ENCODE measurements around the gene EIF3D.

EIF3D gene, protein sequence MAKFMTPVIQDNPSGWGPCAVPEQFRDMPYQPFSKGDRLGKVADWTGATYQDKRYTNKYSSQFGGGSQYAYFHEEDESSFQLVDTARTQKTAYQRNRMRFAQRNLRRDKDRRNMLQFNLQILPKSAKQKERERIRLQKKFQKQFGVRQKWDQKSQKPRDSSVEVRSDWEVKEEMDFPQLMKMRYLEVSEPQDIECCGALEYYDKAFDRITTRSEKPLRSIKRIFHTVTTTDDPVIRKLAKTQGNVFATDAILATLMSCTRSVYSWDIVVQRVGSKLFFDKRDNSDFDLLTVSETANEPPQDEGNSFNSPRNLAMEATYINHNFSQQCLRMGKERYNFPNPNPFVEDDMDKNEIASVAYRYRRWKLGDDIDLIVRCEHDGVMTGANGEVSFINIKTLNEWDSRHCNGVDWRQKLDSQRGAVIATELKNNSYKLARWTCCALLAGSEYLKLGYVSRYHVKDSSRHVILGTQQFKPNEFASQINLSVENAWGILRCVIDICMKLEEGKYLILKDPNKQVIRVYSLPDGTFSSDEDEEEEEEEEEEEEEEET

GRCh38 chr22:36528795-36529751 is at the start of gene EIF3D:
Gene EIF3D, minus strand, starts transcription at chr22:36529166. Its CDS starts 3,045 bp downstream, at chr22:36526121.
- DNase-seq = peak; percentile 97 to 98

DNA sequence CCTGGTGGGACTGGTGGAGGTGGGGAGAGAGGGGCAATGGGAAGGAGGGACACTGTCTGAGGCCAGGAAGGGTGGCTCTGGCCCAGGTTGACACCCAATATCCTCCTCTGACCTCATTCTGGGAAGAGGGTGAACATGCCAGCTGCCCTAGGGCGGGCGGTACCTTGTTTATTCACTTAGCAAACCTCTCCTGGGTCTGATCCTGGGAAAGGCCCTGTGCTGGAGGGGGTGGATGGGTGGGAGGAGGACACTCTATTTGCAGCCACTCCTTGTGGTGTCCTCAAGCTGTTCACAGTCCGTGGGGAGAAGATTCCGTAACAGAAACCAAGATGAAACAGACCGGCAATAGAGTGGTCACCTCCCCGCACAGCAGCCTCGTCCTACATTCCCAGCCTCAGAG is 49.7 kb upstream of the EIF3D start:
- no peak for DNase-seq

GRCh38 chr22:36577019-36577418 is 48.1 kb upstream of the EIF3D start:
- DNase-seq = no peak

- no peak for DNase-seq
Observed at GRCh38 chr22:36574728-36575127, 45.8 kb upstream of the EIF3D start.

GRCh38 chr22:36573815-36574363 is 44.9 kb upstream of the EIF3D start:
- no peak for DNase-seq

- DNase-seq = no peak
Observed at GRCh38 chr22:36571991-36572390, 43.0 kb upstream of the EIF3D start.

- DNase-seq = no peak
Observed at GRCh38 chr22:36569999-36570398, 41.0 kb upstream of the EIF3D start.

- DNase-seq = no peak
Observed at GRCh38 chr22:36568846-36569245, 39.9 kb upstream of the EIF3D start.

DNA sequence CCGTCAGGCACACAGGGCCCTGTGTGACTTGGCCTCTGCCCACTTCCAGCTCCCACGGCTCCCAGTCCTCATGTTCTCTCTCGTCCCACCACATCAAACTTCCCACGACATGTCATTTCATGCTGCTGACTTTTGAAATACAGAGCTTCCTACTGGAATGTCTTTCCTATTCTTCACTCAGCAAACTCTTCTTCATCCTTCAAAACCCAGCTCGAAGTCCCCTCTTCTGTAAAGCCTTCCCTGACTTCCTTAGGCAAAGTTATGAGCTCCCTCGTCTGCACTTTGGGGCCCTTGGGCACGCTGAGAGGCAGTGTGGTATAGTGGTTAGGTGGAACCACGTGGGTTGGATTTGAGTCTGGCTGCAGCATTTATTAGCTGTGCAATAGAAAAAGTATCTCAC is 37.8 kb upstream of the EIF3D start:
- DNase-seq = no peak

- no peak for DNase-seq
Observed at GRCh38 chr22:36565686-36566085, 36.7 kb upstream of the EIF3D start.

GRCh38 chr22:36565159-36565507 is 36.2 kb upstream of the EIF3D start:
- no peak for DNase-seq

DNA sequence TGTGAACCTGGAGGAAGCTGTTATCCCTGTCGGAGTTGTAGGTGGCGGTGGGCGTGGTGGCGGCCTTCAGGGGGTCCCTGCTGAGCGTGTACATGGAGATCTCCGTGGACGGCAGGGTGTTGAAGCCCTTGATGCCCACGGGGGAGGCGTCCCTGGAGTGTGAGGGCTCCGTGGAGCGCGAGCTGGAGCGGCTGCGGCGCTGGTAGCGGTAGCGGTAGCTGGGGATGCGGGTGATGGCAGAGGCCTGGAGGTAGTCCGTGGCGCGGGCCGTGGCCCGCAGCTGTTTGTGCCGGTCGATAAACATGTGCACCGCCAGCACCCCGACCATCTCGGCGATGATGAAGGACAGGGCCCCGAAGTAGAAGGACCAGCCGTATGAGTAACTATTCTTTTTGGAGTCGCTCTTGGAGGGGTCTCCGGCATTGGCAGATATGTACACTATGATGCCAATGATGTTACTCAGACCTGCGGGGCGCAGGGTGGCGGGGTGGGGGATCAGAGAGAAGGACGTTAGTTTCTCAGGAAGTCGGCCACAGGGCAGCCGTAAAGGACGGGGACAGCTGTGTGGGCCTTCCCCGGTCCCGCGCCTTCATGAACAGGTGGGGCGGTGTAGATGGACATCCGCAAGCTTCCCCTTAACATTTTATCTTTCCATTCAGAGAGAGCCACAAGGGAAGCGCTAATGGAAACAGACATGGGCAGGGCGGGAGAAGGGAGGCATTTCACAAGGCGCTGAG is 35.6 kb upstream of the EIF3D start:
- DNase-seq = no peak

- DNase-seq = no peak
Observed at GRCh38 chr22:36563898-36564297, 34.9 kb upstream of the EIF3D start.

DNA sequence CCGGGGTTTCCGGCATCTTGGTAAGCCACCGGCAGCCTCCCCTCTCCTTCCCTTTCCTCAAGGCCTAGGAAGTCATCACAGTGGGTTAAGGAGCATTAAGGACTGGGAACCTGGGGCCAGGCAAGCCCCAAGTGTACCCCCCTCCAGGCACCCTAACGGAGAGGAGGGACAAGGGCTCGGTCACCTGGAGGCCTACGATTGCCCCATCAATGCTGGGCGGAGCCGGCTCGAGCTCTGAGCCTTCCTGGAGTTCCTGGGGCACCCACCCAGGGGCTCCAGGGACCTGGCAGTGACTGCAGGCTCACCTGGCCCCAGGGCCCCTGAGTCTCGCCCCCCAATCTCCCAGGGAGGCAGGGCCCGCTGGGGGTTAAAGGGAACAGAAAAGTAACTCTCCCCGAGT is 34.5 kb upstream of the EIF3D start:
- no peak for DNase-seq

- no peak for DNase-seq
Observed at GRCh38 chr22:36563001-36563400, 34.0 kb upstream of the EIF3D start.

DNA sequence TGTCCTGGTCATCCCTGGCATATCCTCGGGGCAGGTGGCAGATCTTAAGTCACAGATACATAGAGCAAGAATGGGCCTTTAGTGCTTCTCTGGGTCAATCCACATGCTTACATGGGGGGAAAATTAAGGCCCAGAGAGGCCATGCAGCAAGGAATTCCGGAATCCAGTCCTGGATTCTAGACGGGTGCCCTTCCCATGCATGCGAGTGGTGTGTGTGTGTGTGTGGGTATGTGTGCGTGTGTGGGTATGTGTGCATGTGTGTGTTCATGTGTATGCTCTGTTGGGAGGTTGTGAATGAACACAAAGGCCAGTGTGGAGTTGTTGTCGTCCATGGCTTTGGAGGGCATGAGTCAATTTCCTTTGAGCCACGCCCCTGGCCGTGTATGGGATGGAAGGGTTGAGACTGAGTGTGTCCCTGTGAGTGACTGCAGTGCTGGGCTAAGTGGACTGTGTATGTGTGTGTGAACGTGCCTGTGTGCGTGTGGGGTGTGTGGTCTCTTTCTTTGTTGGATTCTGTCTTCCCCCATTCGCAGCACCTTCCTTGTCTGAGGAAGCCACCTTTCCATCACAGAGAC is 33.4 kb upstream of the EIF3D start:
- no peak for DNase-seq

GRCh38 chr22:36561291-36561811 is 32.4 kb upstream of the EIF3D start:
- no peak for DNase-seq

DNA sequence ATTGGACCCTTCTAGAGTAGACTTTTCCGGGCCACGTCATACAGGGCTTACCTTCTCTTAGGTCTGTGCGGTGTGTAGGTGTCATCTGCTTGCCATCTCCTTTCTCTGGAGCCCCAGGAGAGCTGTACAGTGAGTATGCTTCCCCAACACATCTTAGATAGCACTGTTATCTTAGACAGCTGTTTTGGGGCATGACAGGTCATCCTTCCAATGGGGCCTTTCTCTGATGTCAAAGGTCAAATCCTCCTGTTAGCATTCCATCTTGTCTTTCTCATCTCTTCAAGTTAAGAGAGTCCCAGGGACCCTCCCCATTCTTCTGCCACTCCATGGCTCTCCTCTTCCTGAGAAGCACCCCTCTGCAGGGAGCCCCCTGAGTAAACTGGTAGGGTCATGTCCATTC is 31.0 kb upstream of the EIF3D start:
- DNase-seq = no peak

- no peak for DNase-seq
Observed at GRCh38 chr22:36554098-36554497, 25.1 kb upstream of the EIF3D start.

- DNase-seq = no peak
Observed at GRCh38 chr22:36552289-36552688, 23.3 kb upstream of the EIF3D start.

DNA sequence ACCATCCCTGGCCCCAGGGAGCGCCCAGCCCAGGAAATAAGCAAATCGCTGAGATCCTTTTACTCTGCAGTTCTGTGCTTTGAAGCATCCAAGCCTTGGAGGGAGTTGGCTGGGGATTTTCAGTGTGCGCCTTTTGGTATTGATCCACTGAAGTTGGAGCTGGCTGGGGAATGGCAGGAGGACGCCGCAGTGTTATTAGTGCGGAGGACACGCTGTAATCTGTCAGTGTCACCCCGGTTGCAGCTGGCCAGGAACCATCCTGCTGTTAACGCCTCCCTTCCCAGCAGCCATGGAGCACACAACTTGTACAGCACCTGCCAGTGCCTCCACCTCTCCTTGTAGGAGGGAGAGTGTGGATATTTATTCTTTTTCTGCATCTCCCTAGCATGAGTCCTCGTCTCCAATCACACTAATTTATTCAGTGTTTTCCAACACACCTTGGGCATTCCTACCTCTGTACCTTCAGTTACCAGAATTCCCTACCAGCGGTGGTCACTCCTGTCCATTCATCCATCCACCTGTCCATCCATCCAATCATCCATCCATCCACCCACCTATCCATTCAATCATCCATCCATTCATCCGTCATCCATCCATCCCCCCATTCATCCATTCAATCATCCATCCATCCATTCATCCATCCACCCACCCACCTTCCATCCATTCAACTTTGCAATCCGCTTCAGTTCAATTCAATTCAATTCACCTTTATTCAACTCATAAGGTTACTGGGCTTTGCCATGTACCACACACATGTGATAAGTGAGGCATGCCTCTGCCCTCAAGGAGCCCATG is 21.9 kb upstream of the EIF3D start:
- DNase-seq = no peak
